HT1080 (cell line): ENCODE results near the gene NLGN1. TPM values are rescaled to one million over a fixed set of nuclear protein-coding genes. Genes with fewer than 3 reads are reported as not detected.
A peak's percentile ranks its signal among the peaks of the same experiment; 100 is the strongest.

Experiments
- DNase-seq: peaks from one replicate; pipeline ENCODE4 v3.0.0-alpha.2; 2015; ENCODE audit warnings: low read depth
- total RNA-seq: library from RNA; depleted of rRNA; stranded (reverse); fragments of >200 nt; shearing (Covaris generic); gene quantifications from 2 replicates; pipeline ENCODE4 v1.2.3, GENCODE V29; 2014

Gene NLGN1
- total RNA-seq, 1 experiment from 2014 or later: 1.6 TPM

- no peak for DNase-seq
These were observed 500.1 kb downstream of the NLGN1 start for GRCh38 chr3:173897631-173898030.

- no peak for DNase-seq
These were observed 504.1 kb downstream of the NLGN1 start for GRCh38 chr3:173901649-173902048.

GRCh38 chr3:173902401-173902800 lies 504.9 kb downstream of the NLGN1 start:
- no peak for DNase-seq

DNA sequence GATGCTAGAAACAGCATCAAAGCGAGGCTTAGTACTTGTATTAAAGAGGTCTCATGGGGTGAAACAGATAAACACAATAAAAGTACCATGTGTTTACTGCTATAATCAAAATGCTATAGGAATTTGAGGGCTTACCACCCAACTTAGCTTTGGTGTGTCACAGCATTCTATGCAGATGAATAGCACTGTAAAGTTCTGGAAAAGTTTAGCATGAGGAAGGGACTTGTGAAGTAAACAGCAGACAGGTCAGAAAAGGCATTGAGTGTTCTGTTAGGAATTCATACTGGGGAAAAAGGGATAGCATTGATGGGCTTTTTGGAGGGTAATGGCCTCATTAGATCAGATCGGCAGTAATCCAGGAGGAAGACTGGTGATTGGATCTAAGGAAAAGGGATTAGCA lies 505.3 kb downstream of the NLGN1 start:
- DNase-seq: no peak

- DNase-seq: no peak
These were observed 507.8 kb downstream of the NLGN1 start for GRCh38 chr3:173905381-173905780.

DNA sequence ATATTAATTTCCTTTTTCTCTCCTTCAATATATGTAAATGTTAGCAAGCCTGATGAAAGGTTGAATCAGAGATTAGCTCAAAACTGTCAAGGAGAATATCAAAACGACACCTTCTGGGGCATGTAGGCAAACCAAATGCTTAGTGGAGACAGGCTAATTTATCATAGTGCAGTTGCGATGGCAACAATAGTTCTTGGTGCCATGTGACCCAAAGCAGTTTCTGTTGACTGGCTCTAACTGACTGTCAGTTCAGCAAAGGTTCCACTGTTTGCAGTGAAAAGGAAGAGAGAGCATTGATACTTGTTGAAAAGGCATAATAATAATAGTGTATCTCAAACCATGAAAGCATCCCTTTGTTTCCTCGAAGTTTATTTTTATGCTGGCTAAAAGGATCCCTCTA lies 513.9 kb downstream of the NLGN1 start:
- no peak for DNase-seq

DNA sequence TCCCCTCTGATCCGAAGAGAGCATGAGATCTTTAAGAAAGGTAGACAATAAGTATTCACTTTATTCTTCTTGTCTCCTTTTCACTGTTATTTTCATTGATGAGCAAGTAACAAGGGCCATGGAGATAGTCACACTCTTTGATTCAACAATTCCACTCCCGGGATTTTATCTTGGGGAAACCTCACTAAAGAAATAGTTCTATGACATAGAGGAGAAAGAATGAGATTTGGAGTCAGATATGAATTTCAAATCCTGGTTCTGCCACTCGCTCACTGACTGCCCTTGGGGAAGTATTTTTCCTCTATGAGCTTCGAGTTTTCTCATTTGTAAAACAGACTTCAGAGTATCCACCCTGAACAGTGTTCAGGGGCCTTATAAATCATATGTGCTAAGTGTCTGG lies 514.6 kb downstream of the NLGN1 start:
- DNase-seq: no peak

DNA sequence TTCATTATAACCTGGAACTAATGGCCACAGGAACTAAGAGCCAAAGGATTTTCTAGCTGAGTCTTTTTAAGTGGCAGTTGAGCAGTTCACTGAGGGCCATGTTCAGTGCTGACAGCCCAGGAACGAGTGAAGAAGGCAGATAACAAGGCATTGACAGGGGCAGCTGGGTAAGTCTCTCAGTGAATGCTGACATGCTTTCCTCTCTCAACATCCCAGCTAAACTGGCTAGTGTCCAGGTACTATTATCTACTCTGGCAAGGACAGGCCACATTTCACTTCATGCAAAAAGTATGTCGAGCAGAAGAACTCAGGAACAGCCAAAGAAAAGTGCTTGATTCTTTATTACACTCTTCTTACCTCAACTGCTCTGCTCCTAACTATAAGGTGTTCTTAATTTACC lies 515.9 kb downstream of the NLGN1 start:
- DNase-seq: no peak

GRCh38 chr3:173913974-173914421 lies 516.5 kb downstream of the NLGN1 start:
- no peak for DNase-seq

- DNase-seq: no peak
These were observed 519.3 kb downstream of the NLGN1 start for GRCh38 chr3:173916799-173917198.

DNA sequence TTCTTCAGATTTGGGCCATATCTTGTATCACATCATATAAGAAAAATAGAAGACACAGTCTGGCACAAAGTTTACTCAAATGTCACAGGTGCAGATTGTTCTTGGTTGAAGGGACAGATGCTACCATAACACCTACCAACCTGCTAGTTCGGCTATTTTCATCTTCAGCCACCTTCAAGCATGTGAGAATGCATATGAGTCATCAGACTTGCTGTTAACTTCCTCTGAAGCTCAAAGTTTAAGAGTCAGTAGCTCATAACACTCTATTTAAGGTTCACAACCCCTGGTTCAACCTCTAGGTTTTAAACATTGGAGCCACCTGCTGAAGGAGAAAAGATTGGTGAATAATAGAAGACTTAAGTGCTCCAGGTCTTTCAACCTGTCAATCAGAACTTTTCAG lies 522.8 kb downstream of the NLGN1 start:
- DNase-seq: peak; percentile 54

- no peak for DNase-seq
These were observed 524.2 kb downstream of the NLGN1 start for GRCh38 chr3:173921732-173922131.

GRCh38 chr3:173923204-173923603 lies 525.7 kb downstream of the NLGN1 start:
- DNase-seq: no peak

- no peak for DNase-seq
These were observed 532.7 kb downstream of the NLGN1 start for GRCh38 chr3:173930251-173930650.

DNA sequence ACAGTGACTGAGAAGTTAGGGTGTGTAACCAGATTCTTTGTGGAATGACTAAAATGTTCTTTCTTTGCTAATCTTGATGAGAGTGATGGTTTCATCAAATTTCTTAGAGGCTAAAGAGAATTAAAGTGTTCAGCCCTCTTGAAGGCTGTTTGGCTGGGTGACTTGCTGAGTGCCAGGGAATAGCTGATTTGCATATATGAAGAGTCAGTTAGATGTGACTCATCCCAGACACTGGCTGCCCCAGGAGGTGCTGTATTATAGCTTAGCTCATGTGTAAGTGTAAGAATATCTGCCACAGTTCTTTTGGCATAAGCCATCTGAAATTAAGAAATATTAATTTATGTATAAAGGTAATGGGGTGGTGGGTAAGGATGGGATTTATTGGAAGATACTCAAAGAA lies 535.1 kb downstream of the NLGN1 start:
- DNase-seq: peak; percentile 80

- DNase-seq: peak; percentile 34
These were observed 535.6 kb downstream of the NLGN1 start for GRCh38 chr3:173933113-173933512.

DNA sequence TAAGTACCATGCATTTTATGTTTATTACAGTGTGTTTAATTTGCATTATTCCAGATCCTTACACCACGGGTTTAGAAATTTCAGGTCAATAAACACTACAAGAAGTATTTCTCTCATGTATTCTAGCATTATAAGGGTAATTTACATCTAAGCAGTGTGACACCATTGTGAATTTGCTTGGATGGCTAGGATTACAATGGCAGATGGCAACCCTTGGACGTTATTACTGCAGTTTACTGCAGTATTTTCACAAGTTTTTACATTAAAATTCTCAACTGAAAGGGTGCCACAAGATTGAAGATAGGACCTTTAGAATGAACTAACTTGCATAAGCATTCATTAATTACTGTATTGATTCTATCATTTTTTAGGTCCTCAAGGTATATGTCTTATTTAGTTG lies 538.8 kb downstream of the NLGN1 start:
- no peak for DNase-seq

GRCh38 chr3:173938159-173938558 lies 540.6 kb downstream of the NLGN1 start:
- DNase-seq: peak; percentile 68

GRCh38 chr3:173938616-173939015 lies 541.1 kb downstream of the NLGN1 start:
- no peak for DNase-seq

- no peak for DNase-seq
These were observed 541.8 kb downstream of the NLGN1 start for GRCh38 chr3:173939331-173939730.

DNA sequence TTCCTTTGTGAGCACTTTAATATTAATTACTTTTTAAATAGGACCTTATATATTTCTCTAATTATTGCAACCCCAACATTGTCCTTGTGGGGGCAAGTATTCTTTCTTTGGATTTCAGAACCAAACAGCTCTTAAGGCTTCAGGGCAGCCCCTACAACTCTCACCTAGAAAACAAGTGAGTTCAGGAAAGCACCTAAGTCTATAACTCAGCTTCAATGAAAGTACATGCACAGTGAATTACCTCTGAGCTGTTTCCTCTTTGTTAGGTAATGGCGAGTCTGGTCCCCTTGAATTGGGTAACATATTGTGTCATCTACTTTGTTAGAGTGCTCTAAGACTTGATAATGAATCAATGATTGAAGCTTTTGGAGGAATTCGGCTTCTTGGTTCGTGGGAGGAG lies 545.7 kb downstream of the NLGN1 start:
- no peak for DNase-seq

GRCh38 chr3:173945170-173945569 lies 547.6 kb downstream of the NLGN1 start:
- DNase-seq: no peak

DNA sequence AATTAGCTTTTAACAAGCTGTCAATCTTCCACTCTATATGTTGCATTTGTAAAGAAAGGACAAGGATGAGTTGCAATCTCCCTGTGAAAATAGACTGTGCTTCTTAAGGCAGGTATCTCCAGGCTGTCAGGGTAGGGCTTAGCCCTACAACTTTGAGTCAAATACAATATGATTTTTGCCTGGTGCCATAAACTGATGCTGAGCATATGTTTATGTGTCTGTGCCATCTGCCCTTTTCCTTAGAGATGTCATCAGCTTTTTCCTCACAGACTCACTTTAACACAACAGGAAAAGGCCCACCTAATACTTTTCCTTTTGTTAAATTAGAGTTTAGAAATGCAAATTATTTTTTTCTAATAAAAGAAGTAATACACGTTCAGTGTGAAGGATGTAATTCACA lies 548.3 kb downstream of the NLGN1 start:
- DNase-seq: no peak

DNA sequence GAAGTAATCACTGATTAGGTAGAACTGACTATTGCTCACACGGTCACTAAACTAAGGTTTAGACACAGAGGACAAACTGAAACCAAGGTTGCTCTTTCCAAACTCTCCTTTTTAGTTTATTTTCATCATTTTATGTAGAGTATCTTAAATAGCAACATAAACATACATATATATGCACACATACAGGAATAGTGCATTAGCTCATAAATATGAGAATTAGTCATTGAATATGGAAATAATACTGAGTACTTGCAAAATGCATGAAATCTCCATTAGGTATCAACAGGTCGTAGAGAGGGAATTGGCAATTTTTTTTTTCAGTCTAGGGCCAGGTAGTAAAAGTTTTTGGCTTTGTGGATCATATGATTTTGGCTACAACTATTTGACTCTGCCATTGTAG lies 557.1 kb downstream of the NLGN1 start:
- no peak for DNase-seq
